Cerebellar cortex (tissue), 1 donor: Measurements from ENCODE around the gene ACACB.

Experiments
- DNase-seq: peaks from one replicate; pipeline ENCODE4 v3.0.0-alpha.2; 2015; ENCODE audit warnings: low spot score

The ACACB gene

GRCh38 chr12:109255377-109255776 lies 139.0 kb downstream of the ACACB start:
- peak; percentile 15 for DNase-seq

GRCh38 chr12:109256011-109256410 lies 139.6 kb downstream of the ACACB start:
- DNase-seq, result no peak

GRCh38 chr12:109258201-109258600 lies 141.8 kb downstream of the ACACB start:
- no peak for DNase-seq

- no peak for DNase-seq
These were observed 142.5 kb downstream of the ACACB start for GRCh38 chr12:109258607-109259544.

GRCh38 chr12:109259545-109259895 lies 143.1 kb downstream of the ACACB start:
- no peak for DNase-seq

GRCh38 chr12:109261087-109261486 lies 144.7 kb downstream of the ACACB start:
- DNase-seq, result no peak

GRCh38 chr12:109261939-109262338 lies 145.6 kb downstream of the ACACB start:
- DNase-seq, result no peak

- DNase-seq, result no peak
These were observed 147.1 kb downstream of the ACACB start for GRCh38 chr12:109263439-109263838.

- DNase-seq, result peak; percentile 76
These were observed 147.9 kb downstream of the ACACB start for GRCh38 chr12:109264095-109264942.

GRCh38 chr12:109264943-109265650 lies 148.7 kb downstream of the ACACB start:
- no peak for DNase-seq

- no peak for DNase-seq
These were observed 149.9 kb downstream of the ACACB start for GRCh38 chr12:109266106-109266879.

GRCh38 chr12:109267361-109267760 lies 151.0 kb downstream of the ACACB start:
- no peak for DNase-seq

- no peak for DNase-seq
These were observed 152.5 kb downstream of the ACACB start for GRCh38 chr12:109268896-109269295.

- no peak for DNase-seq
These were observed 153.0 kb downstream of the ACACB start for GRCh38 chr12:109269428-109269827.

GRCh38 chr12:109270494-109270893 lies 154.1 kb downstream of the ACACB start:
- DNase-seq, result no peak

GRCh38 chr12:109271418-109271817 lies 155.0 kb downstream of the ACACB start:
- no peak for DNase-seq

GRCh38 chr12:109273354-109273753 lies 157.0 kb downstream of the ACACB start:
- no peak for DNase-seq

- DNase-seq, result no peak
These were observed 158.0 kb downstream of the ACACB start for GRCh38 chr12:109274381-109274780.

GRCh38 chr12:109275173-109275572 lies 158.8 kb downstream of the ACACB start:
- DNase-seq, result no peak

- no peak for DNase-seq
These were observed 159.8 kb downstream of the ACACB start for GRCh38 chr12:109276160-109276559.

- DNase-seq, result no peak
These were observed 161.0 kb downstream of the ACACB start for GRCh38 chr12:109277255-109277898.
